ENCODE results near the gene MSLN.
"Not testable (repeated sequence)": the region's sequence is repeated elsewhere in the genome, so short reads cannot be mapped to it uniquely, and the experiment has no call there.

MSLN gene

GRCh38 chr16:760065-760464, 469 bp upstream of the MSLN start:
- no peak for DNase-seq (ENCODE audit: low spot score)

- DNase-seq (ENCODE audit: low spot score), result no peak
Observed at GRCh38 chr16:761625-762513, 1.3 kb downstream of the MSLN start.

- no peak for DNase-seq (ENCODE audit: low spot score)
Observed at GRCh38 chr16:762595-763268, 2.2 kb downstream of the MSLN start.

- no peak for DNase-seq (ENCODE audit: low spot score)
Observed at GRCh38 chr16:763369-764183, 3.0 kb downstream of the MSLN start.

GRCh38 chr16:764184-764750, 3.7 kb downstream of the MSLN start:
- no peak for DNase-seq (ENCODE audit: low spot score)

GRCh38 chr16:764848-765487, 4.4 kb downstream of the MSLN start:
- no peak for DNase-seq (ENCODE audit: low spot score)

GRCh38 chr16:765488-765865, 4.9 kb downstream of the MSLN start:
- DNase-seq (ENCODE audit: low spot score), result no peak

GRCh38 chr16:766008-766819, 5.7 kb downstream of the MSLN start:
- no peak for DNase-seq (ENCODE audit: low spot score)

- DNase-seq (ENCODE audit: low spot score), result no peak
Observed at GRCh38 chr16:766820-767640, 6.5 kb downstream of the MSLN start.

- no peak for DNase-seq (ENCODE audit: low spot score)
Observed at GRCh38 chr16:767743-768235, 7.3 kb downstream of the MSLN start.

GRCh38 chr16:768428-768827, 7.9 kb downstream of the MSLN start:
- no peak for DNase-seq (ENCODE audit: low spot score)

- no peak for DNase-seq (ENCODE audit: low spot score)
Observed at GRCh38 chr16:769184-769784, 8.8 kb downstream of the MSLN start.

- no peak for DNase-seq (ENCODE audit: low spot score)
Observed at GRCh38 chr16:769934-770333, 9.4 kb downstream of the MSLN start.

- no peak for DNase-seq (ENCODE audit: low spot score)
Observed at GRCh38 chr16:770411-770810, 9.9 kb downstream of the MSLN start.

GRCh38 chr16:772959-773358, 12.4 kb downstream of the MSLN start:
- no peak for DNase-seq (ENCODE audit: low spot score)

GRCh38 chr16:774086-775001, 13.8 kb downstream of the MSLN start:
- no peak for DNase-seq (ENCODE audit: low spot score)

GRCh38 chr16:775236-775796, 14.8 kb downstream of the MSLN start:
- no peak for DNase-seq (ENCODE audit: low spot score)

GRCh38 chr16:776298-776697, 15.8 kb downstream of the MSLN start:
- DNase-seq (ENCODE audit: low spot score), result not testable (repeated sequence)

Measured in left forelimb (tissue), 1 donor.